Measurements from ENCODE around the gene CCM2.

- TF ChIP-seq CTCF (conservative IDR thresholded peaks at IDR 0.05; ENCODE audit: low read length) (no peak), EZH2phosphoT487 (IDR thresholded peaks at IDR 0.05; ENCODE audit: borderline replicate concordance, low read depth, low read length) (no peak)
These were observed 87.5 kb downstream of the CCM2 start for GRCh38 chr7:45087301-45088145.
